Measurements from ENCODE around the gene PUS10.
"Not testable (repeated sequence)": the region's sequence is repeated elsewhere in the genome, so short reads cannot be mapped to it uniquely, and the experiment has no call there.

Gene PUS10

DNA sequence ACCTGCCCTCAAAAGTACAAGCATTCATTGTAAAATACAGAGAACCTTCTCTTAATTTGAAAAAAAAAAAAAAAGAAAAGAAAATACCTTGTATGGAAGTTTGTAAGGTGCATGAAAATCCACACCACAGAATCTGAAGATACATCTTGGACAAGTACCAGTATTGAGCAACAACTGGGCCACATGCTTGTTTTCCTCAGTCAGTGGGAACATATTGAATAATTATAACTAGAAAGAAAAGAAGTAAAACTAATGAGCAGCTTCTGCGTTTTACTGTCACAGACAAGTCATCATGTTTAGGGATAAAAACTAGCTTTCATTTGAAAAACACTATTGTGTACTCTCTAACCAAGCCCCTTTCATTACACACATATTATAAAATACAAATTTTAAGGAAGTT is 6.4 kb downstream of the PUS10 start:
- DNase-seq (ENCODE audit: low read depth): no peak

DNA sequence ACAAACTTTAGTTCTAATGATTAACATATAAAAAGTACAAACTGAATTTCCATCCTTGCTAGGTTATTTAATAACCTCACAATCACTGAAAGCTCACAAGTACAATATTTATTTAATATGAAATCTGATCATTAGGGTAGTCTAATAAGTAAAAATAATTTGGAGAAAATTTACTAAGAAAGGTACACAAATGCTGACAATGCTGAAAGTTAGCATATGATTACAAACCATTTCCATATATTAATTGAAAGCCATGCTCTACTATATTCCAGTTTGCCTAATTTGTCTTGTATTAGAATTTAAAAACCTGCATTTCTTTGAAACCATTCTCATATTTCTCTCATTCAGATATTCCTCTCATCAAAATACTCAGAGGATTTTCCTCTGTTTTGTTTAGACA is 8.7 kb downstream of the PUS10 start:
- no peak for DNase-seq (ENCODE audit: low read depth)

GRCh38 chr2:61006486-61007105 is 11.5 kb downstream of the PUS10 start:
- no peak for DNase-seq (ENCODE audit: low read depth)

DNA sequence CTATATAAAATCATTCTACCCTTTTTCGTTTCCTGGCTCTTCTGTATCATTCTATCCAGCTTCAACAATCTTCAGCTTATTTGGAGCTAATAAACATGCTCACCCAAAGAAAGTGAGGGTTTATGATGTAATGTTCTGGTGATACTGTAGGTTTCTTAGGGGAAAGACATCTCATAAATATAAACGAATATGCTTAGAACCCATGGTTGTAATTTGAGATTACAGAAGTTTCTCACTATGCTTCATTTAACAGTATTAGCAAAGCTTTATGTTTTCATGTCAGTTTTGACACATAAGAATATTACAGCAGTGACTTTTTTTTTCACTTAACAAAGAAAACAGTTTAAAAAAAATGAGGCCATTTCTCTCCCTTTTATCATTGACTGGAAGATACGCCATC is 12.3 kb downstream of the PUS10 start:
- no peak for DNase-seq (ENCODE audit: low read depth)

- no peak for DNase-seq (ENCODE audit: low read depth)
These were observed 19.2 kb downstream of the PUS10 start for GRCh38 chr2:60998628-60999545.

DNA sequence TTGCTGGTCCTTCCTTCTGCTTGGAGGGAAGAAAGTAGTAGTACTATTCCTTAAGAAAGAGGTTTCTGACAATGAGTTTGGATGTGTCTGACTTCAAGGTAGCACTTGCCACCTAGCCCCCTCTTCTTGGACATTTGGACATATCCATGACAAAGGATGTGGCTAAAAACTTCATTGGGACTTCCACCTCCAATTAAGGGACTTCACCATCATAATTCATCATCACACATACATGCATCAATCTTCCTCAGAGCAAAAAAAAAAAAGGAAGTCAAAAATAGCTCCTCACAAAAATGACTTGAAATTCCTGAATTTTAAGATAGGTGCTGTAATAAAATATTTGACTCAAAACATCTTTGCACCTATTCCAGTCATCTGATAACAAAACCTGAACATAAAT is 23.9 kb downstream of the PUS10 start:
- no peak for DNase-seq (ENCODE audit: low read depth)

- DNase-seq (ENCODE audit: low read depth): no peak
These were observed 25.1 kb downstream of the PUS10 start for GRCh38 chr2:60992985-60993392.

- no peak for DNase-seq (ENCODE audit: low read depth)
These were observed 26.4 kb downstream of the PUS10 start for GRCh38 chr2:60991644-60992043.

- DNase-seq (ENCODE audit: low read depth): no peak
These were observed 28.8 kb downstream of the PUS10 start for GRCh38 chr2:60989259-60989658.

GRCh38 chr2:60987656-60988055 is 30.4 kb downstream of the PUS10 start:
- DNase-seq (ENCODE audit: low read depth): not testable (repeated sequence)

DNA sequence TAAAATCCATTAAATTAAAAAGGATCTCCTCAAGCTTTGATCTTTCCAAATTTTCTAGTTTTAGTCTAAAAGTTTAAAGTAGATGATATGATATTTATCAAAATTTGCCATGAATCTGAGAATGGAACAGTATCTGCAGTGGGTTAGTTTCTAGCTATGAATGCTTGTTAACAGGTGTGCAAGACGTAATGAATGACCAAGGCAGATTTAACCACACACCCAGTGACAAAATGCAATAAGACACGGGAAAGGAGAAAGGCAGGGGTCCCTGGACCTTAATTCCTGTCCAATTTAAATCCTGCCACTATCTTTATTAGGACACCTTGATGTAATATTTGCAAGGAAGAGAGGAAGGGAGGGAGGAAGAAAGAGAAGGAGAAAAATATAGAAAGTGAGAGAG is 31.0 kb downstream of the PUS10 start:
- DNase-seq (ENCODE audit: low read depth): no peak

- DNase-seq (ENCODE audit: low read depth): no peak
These were observed 33.3 kb downstream of the PUS10 start for GRCh38 chr2:60984720-60985119.

- not testable (repeated sequence) for DNase-seq (ENCODE audit: low read depth)
These were observed 36.0 kb downstream of the PUS10 start for GRCh38 chr2:60982066-60982465.

DNA sequence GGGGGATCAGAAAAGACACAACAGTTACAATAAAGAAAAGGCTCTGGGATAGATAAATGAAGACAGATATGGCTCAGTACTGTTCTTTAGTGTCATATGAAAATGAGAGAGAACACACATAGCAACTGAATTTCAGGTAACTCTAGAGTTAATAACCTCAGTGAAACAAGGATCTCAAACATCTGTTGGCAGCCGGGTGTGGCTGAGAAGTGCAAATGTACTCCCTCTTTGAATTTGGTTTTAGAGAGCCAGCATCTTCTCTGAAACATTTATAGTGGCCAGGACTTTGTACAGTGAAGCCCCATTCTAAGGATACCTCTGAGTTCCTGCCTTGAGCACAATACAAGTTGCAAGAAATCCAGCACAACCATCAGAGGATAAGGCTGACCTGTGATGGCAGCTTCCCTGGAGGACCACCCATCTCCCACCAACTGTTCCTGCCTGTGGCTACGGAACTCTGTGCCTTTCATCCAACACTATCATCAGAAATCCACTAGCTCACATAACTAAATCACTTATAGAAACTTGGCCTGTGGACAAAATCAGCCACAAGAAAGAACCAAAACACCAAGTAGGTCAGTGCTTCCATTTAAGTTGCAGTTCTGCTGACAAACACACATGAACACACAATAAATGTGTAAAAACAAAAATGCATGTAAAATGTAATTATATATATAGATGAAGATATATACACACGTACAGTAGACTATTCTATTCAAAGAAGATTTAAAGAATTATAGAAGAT is 37.8 kb downstream of the PUS10 start:
- no peak for DNase-seq (ENCODE audit: low read depth)

- no peak for DNase-seq (ENCODE audit: low read depth)
These were observed 38.8 kb downstream of the PUS10 start for GRCh38 chr2:60979231-60979630.

- DNase-seq (ENCODE audit: low read depth): no peak
These were observed 40.5 kb downstream of the PUS10 start for GRCh38 chr2:60977562-60977895.

GRCh38 chr2:60976875-60977561 is 41.0 kb downstream of the PUS10 start:
- no peak for DNase-seq (ENCODE audit: low read depth)

DNA sequence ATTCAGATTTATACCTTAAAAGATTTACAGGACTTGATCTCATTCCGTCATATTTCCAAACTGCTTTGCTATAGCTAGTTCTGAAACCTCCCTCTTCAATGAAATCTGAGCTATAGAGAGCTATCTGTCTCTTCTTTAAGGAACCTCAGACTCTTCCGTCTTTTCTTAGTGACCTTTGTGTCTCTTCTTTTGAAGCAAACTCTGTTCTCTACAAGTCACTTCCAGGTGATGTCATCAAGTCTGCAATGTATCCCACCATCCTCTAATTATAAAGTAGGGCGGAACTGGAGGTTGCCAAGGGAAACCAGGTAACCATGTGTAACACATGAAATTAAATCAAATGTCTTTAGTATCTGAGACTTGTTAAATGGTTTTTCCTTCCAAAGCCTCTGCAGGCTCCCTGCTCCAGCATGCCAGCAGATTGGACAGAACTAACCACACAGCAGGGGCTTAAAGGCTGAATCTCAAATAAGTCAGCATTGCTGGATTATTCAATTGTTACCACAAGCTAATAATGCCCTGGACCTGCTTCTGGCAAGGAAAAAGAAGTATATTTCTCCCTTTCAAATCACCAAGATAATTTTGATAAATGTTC is 41.7 kb downstream of the PUS10 start:
- DNase-seq (ENCODE audit: low read depth): no peak

- DNase-seq (ENCODE audit: low read depth): no peak
These were observed 43.4 kb downstream of the PUS10 start for GRCh38 chr2:60974652-60975051.

DNA sequence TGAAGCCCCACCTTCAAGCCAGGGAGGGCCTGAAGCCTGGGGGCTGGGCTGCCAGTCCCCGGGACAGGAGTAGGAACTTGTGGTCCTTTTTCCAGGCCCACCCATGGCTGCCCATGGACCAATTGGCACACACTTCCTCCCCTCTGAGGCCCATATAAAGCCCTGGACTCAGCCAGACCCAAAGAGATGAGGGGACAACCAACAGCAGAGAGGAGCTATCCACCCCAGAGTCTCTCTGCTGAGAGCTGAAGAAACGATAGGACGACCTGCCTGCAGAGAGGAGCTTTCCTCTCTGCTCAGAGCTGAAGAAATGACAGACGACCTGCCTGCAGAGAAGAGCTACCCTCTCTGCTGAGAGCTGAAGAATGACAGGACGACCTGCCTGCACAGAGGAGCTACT is 44.4 kb downstream of the PUS10 start:
- DNase-seq (ENCODE audit: low read depth): no peak

GRCh38 chr2:60972889-60973656 is 45.0 kb downstream of the PUS10 start:
- DNase-seq (ENCODE audit: low read depth): no peak
